Testis (tissue), 2 donors: Measurements from ENCODE around the gene NFIX.

ENCODE experiments used
- CTCF ChIP-seq, 3 experiments: fragments of 450-650 bp in 2 of 3; fragments of 200-600 bp in 1 of 3; sonication (generic) in 1 of 3; IDR thresholded peaks; one replicate each; pipeline ENCODE4 v1.5.1; 2016 to 2019; ENCODE audit warnings: antibody characterized with exemption in 3 of 3, mild to moderate bottlenecking in 2 of 3, moderate library complexity in 1 of 3
- POLR2A ChIP-seq: fragments of 450-650 bp; IDR thresholded peaks from one replicate; pipeline ENCODE4 v1.6.1; 2017; ENCODE audit warnings: antibody characterized with exemption, mild to moderate bottlenecking, moderate library complexity

GRCh38 chr19:13098277-13099072 is 103.2 kb downstream of the NFIX start:
- TF ChIP-seq CTCF (IDR thresholded peaks at IDR 0.05) (no peak), POLR2A (no peak)
